HepG2 (cell line): ENCODE results near the gene TANC1. TPM values are rescaled to one million over a fixed set of nuclear protein-coding genes. Genes with fewer than 3 reads are reported as not detected.

Experiments
- ATAC-seq: fragments of 200-7000 bp; cut with Tn5 transposase; 3 replicates; pipeline ENCODE4 v1.9.1; 2020; ENCODE audit warnings: mild to moderate bottlenecking, moderate library complexity
- BruUV-seq: library from RNA; stranded (reverse); fragments of 400-500 nt; replicated peaks from 2 replicates; lab custom pipeline; 2021; lab: Mats Ljungman, UMichigan
- CTCF ChIA-PET: fragments of 300-600 bp; formaldehyde crosslinking; extraction: SDS; loops from one replicate; lab custom pipeline; 2021; ENCODE audit warnings: low total read pairs, inconsistent platforms, low intra/inter-chr PET ratio; lab: Yijun Ruan, JAX
- POLR2A ChIA-PET: fragments of 350-600 bp; sonication (Branson Sonifier 250); formaldehyde crosslinking; loops from one replicate; lab custom pipeline; 2020; ENCODE audit warnings: antibody characterized with exemption, inconsistent platforms; lab: Yijun Ruan, JAX
- DNase-seq: peaks from one replicate; pipeline ENCODE4 v3.0.0-alpha.2; 2015; ENCODE audit warnings: low spot score
- FAIRE-seq: peaks from 3 replicates; lab custom pipeline; 2011; peaks lifted over from hg19 to GRCh38; lab: Jason Lieb, UNC
- H2AFZ ChIP-seq: one replicate; pipeline ENCODE4 v1.6.1; 2011; ENCODE audit warnings: low read length, inconsistent platforms
- H3K27ac ChIP-seq: fragments of 300-600 bp; 3 replicates; pipeline ENCODE4 v1.8.0; 2011; ENCODE audit warnings: mixed run types, mild to moderate bottlenecking, mixed read lengths, low read length, inconsistent platforms; ENCODE audit not compliant: insufficient read depth; ENCODE audit errors: extremely low read length
- H3K27me3 ChIP-seq, 2 experiments: fragments of 200-600 bp in 1 of 2; 2 replicates in 1 of 2; 3 replicates in 1 of 2; pipeline versions ENCODE4 v1.6.0 to v1.8.0; 2011; ENCODE audit warnings: low read length in 2 of 2, mild to moderate bottlenecking in 2 of 2, moderate library complexity in 2 of 2, inconsistent platforms in 1 of 2; ENCODE audit not compliant: insufficient read depth in 2 of 2, control insufficient read depth in 1 of 2
- H3K36me3 ChIP-seq, 2 experiments: fragments of 200-600 bp in 1 of 2; replicated peaks in 1 of 2; 2 replicates in 1 of 2; 3 replicates in 1 of 2; pipeline versions ENCODE4 v1.5.1 to v1.8.0; 2011; ENCODE audit warnings: low read length in 2 of 2, inconsistent platforms in 1 of 2; ENCODE audit not compliant: insufficient read depth in 2 of 2, control insufficient read depth in 1 of 2
- H3K4me1 ChIP-seq: 2 replicates; pipeline ENCODE4 v1.5.1; 2012; ENCODE audit warnings: low read length, inconsistent platforms; ENCODE audit not compliant: insufficient read depth
- H3K4me2 ChIP-seq: 2 replicates; pipeline ENCODE4 v1.6.0; 2011; ENCODE audit warnings: low read depth, low read length, inconsistent platforms
- H3K4me3 ChIP-seq, 3 experiments: fragments of 200-600 bp in 1 of 3; sonication (generic), shearing (Covaris generic) in 1 of 3; replicated peaks in 1 of 3; 2 replicates each; pipeline ENCODE4 v1.5.1; 2011 to 2016; ENCODE audit warnings: low read length in 3 of 3, inconsistent platforms in 2 of 3, low read depth in 2 of 3, mild to moderate bottlenecking in 2 of 3, control low read depth in 1 of 3, mixed read lengths in 1 of 3; ENCODE audit not compliant: insufficient read depth in 1 of 3
- H3K79me2 ChIP-seq: one replicate; pipeline ENCODE4 v1.6.1; 2011; ENCODE audit warnings: low read length, inconsistent platforms; ENCODE audit not compliant: insufficient read depth
- H3K9ac ChIP-seq: 2 replicates; pipeline ENCODE4 v1.6.0; 2011; ENCODE audit warnings: mild to moderate bottlenecking, low read depth, low read length, inconsistent platforms; ENCODE audit not compliant: insufficient read depth
- H3K9me3 ChIP-seq: 2 replicates; pipeline ENCODE4 v1.5.1; 2012; ENCODE audit warnings: mild to moderate bottlenecking, low read length
- H4K20me1 ChIP-seq: 2 replicates; pipeline ENCODE4 v1.6.0; 2011; ENCODE audit warnings: inconsistent platforms, mild to moderate bottlenecking, low read length, moderate library complexity; ENCODE audit not compliant: insufficient read depth
- AGO2 ChIP-seq: fragments of 200-400 bp; formaldehyde crosslinking; optimal IDR thresholded peaks from 2 replicates; pipeline ENCODE3; 2017; ENCODE audit warnings: mild to moderate bottlenecking, low read depth, low read length, moderate library complexity
- CC2D1A ChIP-seq: sonication (generic); formaldehyde crosslinking; IDR thresholded peaks from 2 replicates; pipeline ENCODE4 v1.8.1; 2023; ENCODE audit warnings: mild to moderate bottlenecking, missing genetic modification reagents
- NCOA2 ChIP-seq: sonication (generic); formaldehyde crosslinking; IDR thresholded peaks from 2 replicates; pipeline ENCODE4 v1.8.0; 2022; ENCODE audit warnings: inconsistent platforms
- POLR2AphosphoS5 ChIP-seq: IDR thresholded peaks from 2 replicates; pipeline ENCODE4 v1.6.1; 2012; ENCODE audit warnings: low read depth, low read length
- SMAD9 ChIP-seq: sonication (generic); formaldehyde crosslinking; IDR thresholded peaks from 2 replicates; pipeline ENCODE4 v1.5.1; 2020; ENCODE audit warnings: mild to moderate bottlenecking, missing genetic modification reagents
- ZNF143 ChIP-seq: sonication (generic); formaldehyde crosslinking; IDR thresholded peaks from 2 replicates; pipeline ENCODE4 v1.4.0; 2020; ENCODE audit warnings: missing genetic modification reagents
- ZNF264 ChIP-seq: sonication (generic); formaldehyde crosslinking; IDR thresholded peaks from 2 replicates; pipeline ENCODE4 v1.4.0; 2020; ENCODE audit warnings: missing genetic modification reagents
- ZNF317 ChIP-seq: sonication (generic); formaldehyde crosslinking; IDR thresholded peaks from 2 replicates; pipeline ENCODE4 v1.5.0; 2020; ENCODE audit warnings: mild to moderate bottlenecking, missing genetic modification reagents
- ZNF83 ChIP-seq: sonication (generic); formaldehyde crosslinking; IDR thresholded peaks from 2 replicates; pipeline ENCODE4 v1.4.0; 2020; ENCODE audit warnings: missing genetic modification reagents, mild to moderate bottlenecking, borderline replicate concordance
- WGBS: methylation state at CpG from one replicate; pipeline ENCODE4 v1.1.6; 2017; ENCODE audit warnings: low lambda C conversion rate; 5-methylcytosine and 5-hydroxymethylcytosine counted together
- in situ Hi-C: cut with HindIII; loops from 2 replicates; pipeline ENCODE4 v1.10.0; 2017; ENCODE audit warnings: low pct_unique_long_range_greater_than_20kb; ENCODE audit not compliant: extremely low pct_ligation_motif_present
- intact Hi-C: fragments of 100-400 bp; cut with micrococcal nuclease; formaldehyde crosslinking; loops from one replicate; pipeline ENCODE4 v1.10.0; 2022; ENCODE audit not compliant: unreplicated experiment
- polyA plus RNA-seq, 8 experiments: library from polyadenylated mRNA; depleted of rRNA in 3 of 8; stranded (reverse) in 7 of 8; unstranded in 1 of 8; fragments of >200 nt; fragmentation: Illumina TruSeq in 4 of 8; extraction: Trizol in 4 of 8; gene quantifications; 2 replicates each; pipeline versions ENCODE4 v1.2.1 to v1.2.3, GENCODE V29; 2011 to 2016; ENCODE audit warnings: low read depth in 4 of 8, missing spikeins in 1 of 8, mixed read lengths in 1 of 8; ENCODE audit not compliant: insufficient read depth in 1 of 8
- total RNA-seq, 5 experiments: library from RNA; depleted of rRNA; stranded (reverse); fragments of >200 nt; fragmentation: Illumina TruSeq; extraction: Trizol; gene quantifications; 2 replicates each; pipeline ENCODE4 v1.2.3, GENCODE V29; 2016; ENCODE audit warnings: low read depth in 1 of 5
- TF ChIP-seq, protein P1 (sequence below): sonication (generic); formaldehyde crosslinking; IDR thresholded peaks from 2 replicates; pipeline ENCODE4 v1.8.1; 2023; ENCODE audit warnings: mild to moderate bottlenecking, moderate library complexity, missing genetic modification reagents
- TF ChIP-seq, protein P2 (sequence below): sonication (generic); formaldehyde crosslinking; IDR thresholded peaks from 2 replicates; pipeline ENCODE4 v1.5.0; 2020; ENCODE audit warnings: missing genetic modification reagents

The TANC1 gene
- total and polyA plus RNA-seq, 2 of the 13 experiments (the other 11 are each of a cell fraction or from before 2014, with no cell fraction given): 2.3 to 5.6 TPM

DNA sequence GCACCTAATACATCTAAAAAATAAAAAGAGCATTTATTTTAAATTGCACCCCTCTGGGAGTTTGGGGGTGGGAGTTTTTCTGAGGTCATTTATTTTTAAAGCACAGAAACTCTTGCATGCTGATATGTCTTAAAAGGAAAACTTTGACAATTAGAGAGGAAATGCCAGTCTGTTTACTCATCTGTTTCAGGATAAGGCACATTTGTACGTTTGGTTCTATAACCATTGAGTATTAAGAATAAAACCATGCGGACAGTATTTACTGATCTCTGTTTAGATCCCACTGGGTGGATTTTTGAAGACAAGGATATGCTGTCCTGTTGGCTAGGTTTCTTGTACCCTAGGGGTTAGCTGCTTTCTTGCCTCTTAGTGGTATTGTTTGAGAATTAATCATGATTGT is 122.9 kb downstream of the TANC1 start:
- no TSS peak for BruUV-seq
- CTCF ChIA-PET: no interaction called here
- WGBS: 61% methylated on average over 2 of the region's 2 CpGs

DNA sequence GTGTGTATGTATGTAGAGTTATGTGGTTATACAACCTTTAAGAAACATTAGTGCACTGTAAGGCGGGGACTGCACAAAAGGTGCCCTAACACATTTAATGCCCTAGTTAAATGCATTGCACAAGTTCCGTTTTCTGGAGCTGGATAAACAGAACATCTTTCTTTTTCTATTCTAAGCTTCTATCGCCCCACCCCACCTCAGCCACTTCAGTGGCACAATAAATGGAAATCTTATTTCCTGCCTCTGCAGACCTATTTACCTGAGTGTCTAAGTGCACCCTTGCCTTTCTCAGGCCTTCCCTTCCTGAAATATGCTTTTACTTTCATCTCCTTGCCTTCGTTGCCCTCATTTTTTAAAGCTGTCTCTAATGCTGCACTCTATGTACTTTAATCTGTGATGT is 123.5 kb downstream of the TANC1 start:
- 62% methylated on average over 4 of the region's 4 CpGs for WGBS
- H3K4me1 ChIP-seq: peaks cover 1% of the 10 kb centered on the region; the same call in 1 of the 2 replicates
- in situ Hi-C loops: no loop called here

More for the DNA sequence above, 122.9 kb downstream of the TANC1 start:
- Histone ChIP-seq H3K27me3 (no peaks in the 10 kb centered on the region), H3K9me3 (peaks cover 8% of the 10 kb centered on the region), H3K4me3 (no peak overlapping the region), H3K27ac (no peak overlapping the region), H3K36me3 (no peaks in the 10 kb centered on the region), H4K20me1 (no peaks in the 10 kb centered on the region), H3K9ac (no peak overlapping the region), H3K79me2 (no peaks in the 10 kb centered on the region), H3K4me1 (no peaks in the 10 kb centered on the region), H3K4me2 (no peak overlapping the region), H2AFZ (no peak overlapping the region)
- ATAC-seq (no peak), DNase-seq (no peak), FAIRE-seq (no peak)
- in situ Hi-C loops: no loop called here
- TF ChIP-seq, protein P1, sequence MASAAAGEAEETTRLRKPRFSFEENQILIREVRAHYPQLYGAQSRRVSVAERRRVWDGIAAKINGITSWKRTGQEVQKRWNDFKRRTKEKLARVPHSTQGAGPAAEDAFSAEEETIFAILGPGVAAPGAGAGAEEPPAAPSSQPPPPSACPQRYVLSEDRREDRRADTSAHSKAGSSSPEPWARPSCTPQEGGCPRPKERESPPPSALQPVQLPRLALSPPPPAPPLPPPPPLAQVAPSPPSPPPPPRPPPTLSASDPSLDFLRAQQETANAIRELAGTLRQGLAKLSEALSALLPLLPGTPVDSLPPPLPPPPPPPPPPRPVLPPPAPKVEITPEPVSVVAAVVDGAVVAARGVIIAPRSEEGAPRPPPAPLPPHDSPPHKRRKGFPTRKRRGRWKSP (CRISPR knock-in tag): no peak
- TF ChIP-seq NCOA2 (CRISPR knock-in tag): no peak
- no peak for TF ChIP-seq SMAD9 (CRISPR knock-in tag)
- no peak for TF ChIP-seq ZNF317 (CRISPR knock-in tag)
- TF ChIP-seq AGO2: no peak
- TF ChIP-seq POLR2AphosphoS5: no peak
- TF ChIP-seq ZNF83 (CRISPR knock-in tag): no peak
- TF ChIP-seq CC2D1A: no peak
- no peak for TF ChIP-seq ZNF264
- TF ChIP-seq ZNF143: no peak
- intact Hi-C loops: no loop called here
- POLR2A ChIA-PET: no interaction called here

More for the DNA sequence above, 123.5 kb downstream of the TANC1 start:
- BruUV-seq: no TSS peak
- no peak overlapping the region for H3K9ac ChIP-seq
- FAIRE-seq: no peak
- TF ChIP-seq, protein P2, sequence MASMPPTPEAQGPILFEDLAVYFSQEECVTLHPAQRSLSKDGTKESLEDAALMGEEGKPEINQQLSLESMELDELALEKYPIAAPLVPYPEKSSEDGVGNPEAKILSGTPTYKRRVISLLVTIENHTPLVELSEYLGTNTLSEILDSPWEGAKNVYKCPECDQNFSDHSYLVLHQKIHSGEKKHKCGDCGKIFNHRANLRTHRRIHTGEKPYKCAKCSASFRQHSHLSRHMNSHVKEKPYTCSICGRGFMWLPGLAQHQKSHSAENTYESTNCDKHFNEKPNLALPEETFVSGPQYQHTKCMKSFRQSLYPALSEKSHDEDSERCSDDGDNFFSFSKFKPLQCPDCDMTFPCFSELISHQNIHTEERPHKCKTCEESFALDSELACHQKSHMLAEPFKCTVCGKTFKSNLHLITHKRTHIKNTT (CRISPR knock-in tag): no peak
- TF ChIP-seq, all 625 proteins: peak for 0
- H3K9me3 ChIP-seq: peaks cover 14% of the 10 kb centered on the region
- H3K27me3 ChIP-seq: no peaks in the 10 kb centered on the region
- intact Hi-C loops: no loop called here
- H3K27ac ChIP-seq: no peak overlapping the region
- H4K20me1 ChIP-seq: no peaks in the 10 kb centered on the region
- H3K4me3 ChIP-seq: no peak overlapping the region
- ChIA-PET CTCF (no interaction called here), POLR2A (no interaction called here)
- ATAC-seq (no peak), DNase-seq (no peak)
- no peak overlapping the region for H2AFZ ChIP-seq
- no peaks in the 10 kb centered on the region for H3K36me3 ChIP-seq
- no peak overlapping the region for H3K4me2 ChIP-seq
- no peaks in the 10 kb centered on the region for H3K79me2 ChIP-seq
